GM19328 (cell line): Measurements from ENCODE around the gene NEDD4L.
"Not testable (repeated sequence)": the region's sequence is repeated elsewhere in the genome, so short reads cannot be mapped to it uniquely, and the experiment has no call there.

Source experiments
- ATAC-seq: cut with Tn5 transposase; IDR thresholded peaks from one replicate; pipeline ENCODE4 v1.9.1; 2021; ENCODE audit warnings: mild to moderate bottlenecking, moderate library complexity; ENCODE audit not compliant: unreplicated experiment

NEDD4L gene

GRCh38 chr18:58279504-58280175 is 235.6 kb downstream of the NEDD4L start:
- no peak for ATAC-seq

- ATAC-seq = no peak
These were observed 236.2 kb downstream of the NEDD4L start for GRCh38 chr18:58280191-58280590.

DNA sequence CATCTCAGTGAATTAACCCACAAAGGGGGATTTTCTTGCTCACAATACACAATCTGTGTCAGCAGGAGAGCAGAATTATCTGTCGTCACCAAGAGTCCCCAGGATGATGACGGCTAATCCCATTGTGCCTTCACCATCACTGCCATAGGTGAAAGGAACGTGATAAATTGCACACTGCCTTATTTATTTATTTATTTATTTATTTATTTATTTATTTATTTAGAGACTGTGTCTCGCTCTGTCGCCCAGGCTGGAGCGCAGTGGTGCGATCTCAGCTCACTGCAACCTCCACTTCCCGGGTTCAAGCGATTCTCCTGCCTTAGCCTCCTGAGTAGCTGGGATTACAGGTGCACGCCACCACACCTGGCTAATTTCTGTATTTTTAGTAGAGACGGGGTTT is 238.8 kb downstream of the NEDD4L start:
- not testable (repeated sequence) for ATAC-seq

GRCh38 chr18:58284699-58285448 is 240.8 kb downstream of the NEDD4L start:
- ATAC-seq = no peak

DNA sequence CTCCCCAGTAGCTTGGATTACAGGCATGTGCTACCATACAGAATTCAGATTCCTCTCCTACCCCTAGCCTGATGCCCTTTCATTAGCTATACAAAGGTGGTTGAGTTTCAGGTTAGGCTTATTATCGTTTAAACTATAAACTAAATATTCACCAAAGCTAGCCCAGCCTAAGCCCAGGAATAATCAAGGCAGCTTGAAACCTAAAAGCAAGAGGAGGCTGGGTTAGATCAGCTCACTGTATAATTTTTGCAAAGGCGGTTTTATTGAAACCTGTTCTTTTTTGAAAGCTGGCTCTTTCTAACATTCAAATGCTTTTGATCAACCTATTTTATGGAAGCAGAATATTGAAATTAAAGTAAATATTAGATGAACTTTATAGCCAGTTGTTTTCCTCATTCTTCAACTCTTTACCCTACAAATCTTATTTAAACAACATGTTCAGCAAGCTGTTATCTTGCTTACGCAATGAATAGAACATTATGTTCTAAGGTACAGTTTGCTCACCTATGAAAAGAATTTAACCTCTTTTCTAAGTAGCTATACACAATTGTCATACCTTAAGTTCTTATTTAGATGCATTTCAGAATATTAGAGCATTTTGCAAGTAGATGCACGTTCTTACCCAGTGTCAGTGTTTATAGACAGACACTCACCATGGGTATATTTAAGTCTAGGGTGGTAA is 241.6 kb downstream of the NEDD4L start:
- no peak for ATAC-seq

DNA sequence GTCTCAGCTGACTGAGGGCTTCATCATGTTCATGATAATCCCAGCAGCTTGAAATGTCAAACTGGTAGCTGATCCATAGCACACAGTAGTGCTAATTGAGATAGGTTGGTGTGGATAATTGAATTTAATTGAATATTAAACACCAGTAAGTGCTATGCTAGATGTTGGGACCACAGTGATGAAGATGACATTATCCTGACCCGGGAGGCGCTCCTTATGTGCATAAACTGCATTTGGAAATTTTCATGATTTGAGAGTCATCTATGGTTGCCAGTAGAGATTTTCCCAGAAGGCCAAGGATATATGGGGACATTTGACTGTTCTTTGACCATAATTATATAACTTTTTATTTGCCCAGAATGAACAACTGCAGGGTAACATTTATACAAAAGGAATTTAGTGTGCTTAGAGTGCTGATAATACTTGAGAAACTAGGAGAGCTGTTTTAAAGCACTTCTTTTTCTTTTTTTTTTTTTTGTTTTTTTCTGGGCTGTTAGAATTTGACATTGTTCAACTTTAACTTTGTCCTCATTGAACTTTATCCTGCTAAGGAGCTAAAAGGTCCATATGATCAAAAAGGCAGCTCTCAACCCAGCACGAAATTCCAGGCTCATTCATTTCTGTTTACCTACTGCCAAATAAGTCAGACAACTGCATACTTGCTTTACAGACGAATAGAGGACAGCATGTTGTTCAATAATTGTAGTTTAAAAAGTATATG is 242.8 kb downstream of the NEDD4L start:
- ATAC-seq = no peak

- ATAC-seq = no peak
These were observed 243.6 kb downstream of the NEDD4L start for GRCh38 chr18:58287353-58288274.

DNA sequence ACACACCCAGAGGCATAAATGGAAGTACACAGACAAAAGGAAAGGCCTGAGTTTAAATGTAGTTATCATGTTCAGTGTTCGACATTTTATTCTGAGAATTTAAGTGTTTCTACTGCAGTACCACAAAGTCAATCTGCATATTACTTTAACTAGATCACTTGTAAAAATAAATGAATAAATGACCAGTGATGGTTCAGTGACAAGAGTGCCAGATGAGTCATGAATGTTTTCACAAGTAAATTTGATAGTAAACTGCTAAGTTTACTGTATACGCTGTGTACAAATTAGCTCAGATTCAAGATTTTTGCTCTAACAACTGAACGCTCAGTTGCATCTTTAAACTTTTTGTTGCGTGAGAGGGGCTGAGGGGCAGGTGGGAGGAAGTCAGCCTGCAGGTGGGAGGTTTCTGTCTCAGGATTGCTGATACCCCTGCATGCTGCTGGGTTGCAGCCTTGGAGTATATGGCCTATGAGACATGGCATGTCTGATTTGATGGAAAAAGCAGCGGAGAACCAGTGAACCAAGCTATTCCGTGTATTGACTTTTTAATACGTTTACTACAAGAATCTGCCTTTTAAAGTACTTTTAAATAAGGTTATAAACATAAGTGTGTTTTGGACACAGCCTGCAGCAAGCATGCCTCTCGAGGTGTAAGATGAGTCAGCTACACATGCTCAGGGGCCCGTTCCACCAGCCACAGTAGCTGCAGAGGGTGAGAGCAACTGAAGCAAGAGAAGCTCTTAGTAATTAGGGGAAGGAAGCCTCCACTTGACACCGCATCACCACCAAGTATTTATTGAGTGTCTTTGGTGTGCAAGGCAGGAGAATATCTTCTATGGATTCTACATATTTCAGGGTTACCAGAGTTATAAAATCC is 245.1 kb downstream of the NEDD4L start:
- peak; percentile 58 for ATAC-seq

- no peak for ATAC-seq
These were observed 246.2 kb downstream of the NEDD4L start for GRCh38 chr18:58290116-58290695.

DNA sequence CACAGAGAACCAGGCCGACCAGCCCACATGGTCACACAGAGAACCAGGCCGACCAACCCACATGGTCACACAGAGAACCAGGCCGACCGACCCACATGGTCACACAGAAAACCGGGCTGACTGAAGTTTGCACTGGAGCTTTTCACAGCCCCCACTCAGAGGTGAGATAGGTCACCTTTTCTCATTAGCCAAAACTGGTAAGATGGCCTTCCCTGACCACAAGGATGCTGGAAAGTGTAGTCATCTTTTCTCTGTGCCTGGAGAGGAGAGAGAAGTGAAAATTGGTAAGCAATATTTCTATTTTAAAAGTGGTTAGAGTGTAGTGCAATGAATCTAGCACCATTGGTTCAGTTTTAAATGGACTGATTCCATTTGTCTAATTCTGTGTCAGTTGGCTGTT is 247.1 kb downstream of the NEDD4L start:
- ATAC-seq = no peak

DNA sequence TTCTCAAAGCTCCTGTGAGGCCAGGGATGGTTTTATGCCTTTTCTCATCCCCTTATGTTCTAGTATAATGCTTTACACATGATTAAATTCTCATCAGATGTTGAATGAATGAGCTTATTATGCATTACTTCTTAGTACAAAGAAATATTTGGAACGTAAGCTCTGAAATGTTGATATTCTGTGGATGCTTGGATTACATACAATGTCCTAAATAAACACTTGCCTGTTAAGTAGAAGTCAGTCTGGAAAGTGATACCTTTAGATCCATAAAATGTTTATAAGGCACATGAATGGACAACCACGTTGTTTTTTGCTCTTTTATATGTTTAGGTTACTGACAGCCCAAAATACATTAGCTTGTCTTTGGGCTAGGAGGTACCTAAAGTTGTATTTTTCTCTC is 248.6 kb downstream of the NEDD4L start:
- ATAC-seq = no peak

DNA sequence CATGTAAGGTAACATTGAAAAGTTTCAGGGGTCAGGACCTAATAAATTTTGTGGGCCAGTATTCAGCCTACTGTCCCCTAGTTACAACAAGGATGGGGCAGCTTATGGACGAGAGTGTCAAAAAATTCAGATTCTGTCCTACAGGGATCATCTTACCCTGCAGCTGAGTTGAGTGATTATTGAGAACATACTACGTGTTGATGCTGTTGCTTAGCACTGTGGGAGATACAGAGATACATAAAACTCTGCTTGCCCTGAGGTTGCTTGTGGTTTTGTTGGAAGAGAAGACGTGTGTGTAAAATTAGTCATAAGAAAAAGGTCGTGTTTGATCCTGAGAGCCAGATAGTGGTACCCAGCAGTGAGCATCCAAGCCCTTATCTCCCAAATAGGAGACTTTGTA is 253.2 kb downstream of the NEDD4L start:
- ATAC-seq = no peak

GRCh38 chr18:58298251-58299134 is 254.5 kb downstream of the NEDD4L start:
- no peak for ATAC-seq

GRCh38 chr18:58299135-58299473 is 255.1 kb downstream of the NEDD4L start:
- ATAC-seq = no peak

- no peak for ATAC-seq
These were observed 255.9 kb downstream of the NEDD4L start for GRCh38 chr18:58299936-58300335.

DNA sequence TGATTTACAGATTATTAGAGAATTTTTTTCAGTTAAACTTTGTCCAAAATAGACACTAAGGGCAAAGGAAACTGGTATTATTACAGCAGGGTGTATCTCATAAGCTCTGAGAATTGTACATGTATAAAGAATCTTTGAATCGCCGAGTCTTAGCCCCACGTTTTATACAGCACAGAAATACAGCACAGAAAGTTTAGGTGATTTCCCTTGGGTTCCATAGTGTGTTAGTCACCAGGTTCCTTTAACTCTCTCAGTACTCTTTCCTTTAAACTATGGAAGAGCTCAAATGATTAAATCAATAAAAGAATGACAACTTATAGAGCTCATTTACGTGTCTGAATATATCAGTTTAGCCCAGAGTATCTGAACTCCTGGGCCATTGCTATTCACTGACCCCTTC is 256.8 kb downstream of the NEDD4L start:
- ATAC-seq = no peak

DNA sequence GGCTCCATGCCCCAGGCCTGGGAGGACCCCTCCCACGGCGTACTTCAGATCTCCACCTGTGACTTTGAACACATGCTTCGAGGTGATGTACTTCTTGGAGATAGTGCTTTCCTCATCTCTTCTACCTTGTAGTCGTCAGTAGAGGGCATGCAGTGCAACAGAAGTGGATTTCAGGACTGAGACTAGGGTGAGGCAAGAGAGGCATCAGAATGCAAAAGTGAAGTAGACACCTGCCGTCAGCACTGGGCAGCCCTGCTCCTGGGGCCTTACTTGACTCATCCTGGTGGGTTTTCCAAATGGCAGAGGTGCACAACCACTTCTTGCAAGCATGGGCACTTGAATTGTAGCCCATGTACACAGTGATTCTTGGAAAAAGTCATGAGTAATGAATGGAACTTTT is 258.8 kb downstream of the NEDD4L start:
- no peak for ATAC-seq

GRCh38 chr18:58303363-58303762 is 259.3 kb downstream of the NEDD4L start:
- ATAC-seq = peak; percentile 80
